ENCODE data around the gene MROH8. TPM values are rescaled to one million over a fixed set of nuclear protein-coding genes. Genes with fewer than 3 reads are reported as not detected.

The MROH8 gene
- polyA plus RNA-seq (2.5 and 3.2 TPM in 2 replicates), polyA minus RNA-seq (7.5 and 10.1 TPM in 2 replicates)

DNA sequence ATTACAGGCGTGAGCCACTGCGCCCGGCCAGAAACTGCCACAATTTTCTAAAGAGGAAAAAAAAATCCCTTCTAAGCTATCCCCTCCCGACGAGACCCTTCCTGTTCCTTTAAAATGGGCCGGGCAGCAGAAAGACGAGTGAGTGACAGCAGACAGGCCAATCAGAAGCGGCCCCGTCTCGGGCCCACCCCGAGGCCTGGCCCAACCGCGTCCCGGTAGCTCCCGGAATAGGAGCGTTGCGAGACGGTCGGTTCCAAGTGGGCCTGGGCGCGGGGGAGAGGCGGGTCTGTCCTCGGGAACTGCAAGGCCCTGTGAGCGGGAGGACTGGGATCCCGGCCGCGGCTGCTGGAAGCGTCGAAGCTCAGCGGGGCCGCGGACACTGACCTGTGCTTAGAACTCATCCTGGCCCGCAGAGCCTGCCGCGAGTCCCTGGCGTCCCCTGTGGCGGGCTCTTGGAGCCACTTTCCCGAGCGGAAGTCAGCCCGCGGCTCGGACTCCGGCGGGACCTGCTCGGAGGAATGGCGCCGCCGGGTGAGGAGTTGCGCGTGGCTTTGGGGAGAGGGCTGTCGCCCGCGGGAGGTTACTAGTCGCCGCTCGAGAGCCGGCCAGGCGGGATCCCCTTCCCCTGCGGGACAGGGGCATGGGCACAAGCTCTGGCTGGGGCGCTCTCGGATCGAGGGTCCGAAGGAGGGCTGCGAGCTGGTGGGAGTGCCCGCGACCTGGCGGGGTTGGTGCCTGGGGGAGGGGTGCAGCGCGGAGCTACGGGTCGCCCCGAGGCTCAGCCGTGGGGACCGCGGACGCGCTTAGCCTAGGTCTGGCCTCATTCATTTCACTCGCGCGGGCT, at the start of gene MROH8, which contains the start of gene RPN2:
Gene MROH8 (minus strand): TSS at position 710 of the 844 bp plus-strand sequence.
Gene RPN2 (plus strand): TSS at position 492 of the 844 bp plus-strand sequence. CDS start 27 bp downstream, at position 519.
- Histone ChIP-seq H2AFZ (ENCODE audit: low read depth, low read length) (peak within 1 kb of the TSS; percentile 69), H3K79me2 (replicated peaks; ENCODE audit: insufficient read depth, low read length) (peaks cover 42% of the 10 kb centered on the region), H3F3A (ENCODE audit: insufficient read depth, low read length, poor library complexity, severe bottlenecking) (no peaks in the 10 kb centered on the region), H3K9me3 (ENCODE audit: low read length) (no peaks in the 10 kb centered on the region), H3K9ac (ENCODE audit: low read length) (peak within 1 kb of the TSS; percentile 93), H3K36me3 (ENCODE audit: insufficient read depth, low read length) (no peaks in the 10 kb centered on the region), H3K27ac (ENCODE audit: low read length) (peak within 1 kb of the TSS; percentile 94), H3K4me3 (ENCODE audit: low read length) (peak within 1 kb of the TSS; percentile 91), H4K20me1 (ENCODE audit: insufficient read depth) (no peaks in the 10 kb centered on the region), H3K4me2 (ENCODE audit: low read length) (peak within 1 kb of the TSS; percentile 62), H3K9me2 (ENCODE audit: insufficient read depth, low read length) (no peaks in the 10 kb centered on the region), H3K27me3 (ENCODE audit: insufficient read depth, low read depth, low read length) (no peaks in the 10 kb centered on the region)
- TF ChIP-seq, protein P1, sequence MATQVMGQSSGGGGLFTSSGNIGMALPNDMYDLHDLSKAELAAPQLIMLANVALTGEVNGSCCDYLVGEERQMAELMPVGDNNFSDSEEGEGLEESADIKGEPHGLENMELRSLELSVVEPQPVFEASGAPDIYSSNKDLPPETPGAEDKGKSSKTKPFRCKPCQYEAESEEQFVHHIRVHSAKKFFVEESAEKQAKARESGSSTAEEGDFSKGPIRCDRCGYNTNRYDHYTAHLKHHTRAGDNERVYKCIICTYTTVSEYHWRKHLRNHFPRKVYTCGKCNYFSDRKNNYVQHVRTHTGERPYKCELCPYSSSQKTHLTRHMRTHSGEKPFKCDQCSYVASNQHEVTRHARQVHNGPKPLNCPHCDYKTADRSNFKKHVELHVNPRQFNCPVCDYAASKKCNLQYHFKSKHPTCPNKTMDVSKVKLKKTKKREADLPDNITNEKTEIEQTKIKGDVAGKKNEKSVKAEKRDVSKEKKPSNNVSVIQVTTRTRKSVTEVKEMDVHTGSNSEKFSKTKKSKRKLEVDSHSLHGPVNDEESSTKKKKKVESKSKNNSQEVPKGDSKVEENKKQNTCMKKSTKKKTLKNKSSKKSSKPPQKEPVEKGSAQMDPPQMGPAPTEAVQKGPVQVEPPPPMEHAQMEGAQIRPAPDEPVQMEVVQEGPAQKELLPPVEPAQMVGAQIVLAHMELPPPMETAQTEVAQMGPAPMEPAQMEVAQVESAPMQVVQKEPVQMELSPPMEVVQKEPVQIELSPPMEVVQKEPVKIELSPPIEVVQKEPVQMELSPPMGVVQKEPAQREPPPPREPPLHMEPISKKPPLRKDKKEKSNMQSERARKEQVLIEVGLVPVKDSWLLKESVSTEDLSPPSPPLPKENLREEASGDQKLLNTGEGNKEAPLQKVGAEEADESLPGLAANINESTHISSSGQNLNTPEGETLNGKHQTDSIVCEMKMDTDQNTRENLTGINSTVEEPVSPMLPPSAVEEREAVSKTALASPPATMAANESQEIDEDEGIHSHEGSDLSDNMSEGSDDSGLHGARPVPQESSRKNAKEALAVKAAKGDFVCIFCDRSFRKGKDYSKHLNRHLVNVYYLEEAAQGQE (IDR thresholded peaks at IDR 0.05; ENCODE audit: borderline replicate concordance): peak; percentile 61
- TF ChIP-seq MXI1 (conservative IDR thresholded peaks at IDR 0.05; ENCODE audit: poor library complexity, severe bottlenecking) (peak; percentile 83), SMC3 (conservative IDR thresholded peaks at IDR 0.05; ENCODE audit: poor library complexity) (no peak), RAD21 (conservative IDR thresholded peaks at IDR 0.05) (no peak), TAF1 (IDR thresholded peaks at IDR 0.05; ENCODE audit: low read depth) (no peak), EZH2 (IDR thresholded peaks at IDR 0.05; ENCODE audit: borderline replicate concordance, insufficient read depth, low read length, poor library complexity, severe bottlenecking) (no peak), EP300 (conservative IDR thresholded peaks at IDR 0.05; ENCODE audit: poor library complexity, severe bottlenecking) (no peak), POLR2AphosphoS5 (IDR thresholded peaks at IDR 0.05) (peak; percentile 27)
- TF ChIP-seq, protein P2, sequence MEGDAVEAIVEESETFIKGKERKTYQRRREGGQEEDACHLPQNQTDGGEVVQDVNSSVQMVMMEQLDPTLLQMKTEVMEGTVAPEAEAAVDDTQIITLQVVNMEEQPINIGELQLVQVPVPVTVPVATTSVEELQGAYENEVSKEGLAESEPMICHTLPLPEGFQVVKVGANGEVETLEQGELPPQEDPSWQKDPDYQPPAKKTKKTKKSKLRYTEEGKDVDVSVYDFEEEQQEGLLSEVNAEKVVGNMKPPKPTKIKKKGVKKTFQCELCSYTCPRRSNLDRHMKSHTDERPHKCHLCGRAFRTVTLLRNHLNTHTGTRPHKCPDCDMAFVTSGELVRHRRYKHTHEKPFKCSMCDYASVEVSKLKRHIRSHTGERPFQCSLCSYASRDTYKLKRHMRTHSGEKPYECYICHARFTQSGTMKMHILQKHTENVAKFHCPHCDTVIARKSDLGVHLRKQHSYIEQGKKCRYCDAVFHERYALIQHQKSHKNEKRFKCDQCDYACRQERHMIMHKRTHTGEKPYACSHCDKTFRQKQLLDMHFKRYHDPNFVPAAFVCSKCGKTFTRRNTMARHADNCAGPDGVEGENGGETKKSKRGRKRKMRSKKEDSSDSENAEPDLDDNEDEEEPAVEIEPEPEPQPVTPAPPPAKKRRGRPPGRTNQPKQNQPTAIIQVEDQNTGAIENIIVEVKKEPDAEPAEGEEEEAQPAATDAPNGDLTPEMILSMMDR (IDR thresholded peaks at IDR 0.05; ENCODE audit: poor library complexity, severe bottlenecking): peak; percentile 11

DNA sequence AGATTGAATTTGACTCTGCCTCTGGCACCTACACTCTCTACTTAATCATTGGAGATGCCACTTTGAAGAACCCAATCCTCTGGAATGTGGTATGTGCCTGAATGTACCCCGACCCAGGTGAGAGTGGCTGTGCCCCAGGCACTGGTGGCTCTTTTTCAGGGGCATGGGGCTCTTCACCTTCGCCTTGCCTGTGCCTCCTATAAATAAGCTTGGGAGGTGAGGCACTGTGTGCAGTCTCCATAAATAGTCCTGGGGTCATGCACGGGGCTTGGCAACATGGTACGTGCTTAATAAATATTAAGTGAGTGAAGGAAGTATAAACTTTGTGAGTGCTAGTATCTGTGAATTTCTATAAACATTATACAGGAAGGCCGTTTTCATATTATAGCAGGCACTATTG, 49.3 kb upstream of the MROH8 start:
- no peaks in the 10 kb centered on the region for H3K79me2 ChIP-seq (replicated peaks; ENCODE audit: insufficient read depth, low read length)
- no peaks in the 10 kb centered on the region for H3K9me2 ChIP-seq (ENCODE audit: insufficient read depth, low read length)
- H3K9ac ChIP-seq (ENCODE audit: low read length): no peak overlapping the region
- no peaks in the 10 kb centered on the region for H4K20me1 ChIP-seq (ENCODE audit: insufficient read depth)
- H3K4me2 ChIP-seq (ENCODE audit: low read length): no peak overlapping the region
- no peaks in the 10 kb centered on the region for H3F3A ChIP-seq (ENCODE audit: insufficient read depth, low read length, poor library complexity, severe bottlenecking)
- no peak overlapping the region for H2AFZ ChIP-seq (ENCODE audit: low read depth, low read length)
- H3K27me3 ChIP-seq (ENCODE audit: insufficient read depth, low read depth, low read length): no peaks in the 10 kb centered on the region
- TF ChIP-seq SMC3 (conservative IDR thresholded peaks at IDR 0.05; ENCODE audit: poor library complexity): no peak
- no peak for TF ChIP-seq EP300 (conservative IDR thresholded peaks at IDR 0.05; ENCODE audit: poor library complexity, severe bottlenecking)
- TF ChIP-seq, protein P2 (IDR thresholded peaks at IDR 0.05; ENCODE audit: poor library complexity, severe bottlenecking): no peak
- TF ChIP-seq, protein P1 (IDR thresholded peaks at IDR 0.05; ENCODE audit: borderline replicate concordance): no peak
- TF ChIP-seq MXI1 (conservative IDR thresholded peaks at IDR 0.05; ENCODE audit: poor library complexity, severe bottlenecking): no peak
- no peak for TF ChIP-seq POLR2AphosphoS5 (IDR thresholded peaks at IDR 0.05)
- TF ChIP-seq EZH2 (IDR thresholded peaks at IDR 0.05; ENCODE audit: borderline replicate concordance, insufficient read depth, low read length, poor library complexity, severe bottlenecking): no peak
- TF ChIP-seq RAD21 (conservative IDR thresholded peaks at IDR 0.05): no peak
- TF ChIP-seq TAF1 (IDR thresholded peaks at IDR 0.05; ENCODE audit: low read depth): no peak
- H3K9me3 ChIP-seq (ENCODE audit: low read length): no peaks in the 10 kb centered on the region
- peaks cover 5% of the 10 kb centered on the region for H3K36me3 ChIP-seq (ENCODE audit: insufficient read depth, low read length)
- H3K4me3 ChIP-seq (ENCODE audit: low read length): no peak overlapping the region
- H3K27ac ChIP-seq (ENCODE audit: low read length): no peak overlapping the region
